ENCODE measurements around the gene LIME1.

LIME1 gene

GRCh38 chr20:63742381-63743024 is 6.0 kb downstream of the LIME1 start:
- TF ChIP-seq CTCF (IDR thresholded peaks at IDR 0.05; ENCODE audit: insufficient read depth, missing control alignments), result no peak

GRCh38 chr20:63743210-63743970 is 6.9 kb downstream of the LIME1 start:
- FAIRE-seq (no peak), DNase-seq (ENCODE audit: insufficient read length, low spot score) (no peak)
- TF ChIP-seq CTCF (IDR thresholded peaks at IDR 0.05; ENCODE audit: insufficient read depth, missing control alignments), result no peak

More at GRCh38 chr20:63742381-63743024, 6.0 kb downstream of the LIME1 start:
- DNase-seq (ENCODE audit: insufficient read length, low spot score) (no peak), FAIRE-seq (no peak)

- no peak for TF ChIP-seq CTCF (IDR thresholded peaks at IDR 0.05; ENCODE audit: insufficient read depth, missing control alignments)
- FAIRE-seq, result no peak
- no peak for DNase-seq (ENCODE audit: insufficient read length, low spot score)
Observed at GRCh38 chr20:63744158-63744557, 7.7 kb downstream of the LIME1 start.

GRCh38 chr20:63744574-63745423 is 8.3 kb downstream of the LIME1 start:
- DNase-seq (ENCODE audit: insufficient read length, low spot score), result peak; percentile 7
- FAIRE-seq, result no peak
- TF ChIP-seq CTCF (IDR thresholded peaks at IDR 0.05; ENCODE audit: insufficient read depth, missing control alignments), result no peak

DNA sequence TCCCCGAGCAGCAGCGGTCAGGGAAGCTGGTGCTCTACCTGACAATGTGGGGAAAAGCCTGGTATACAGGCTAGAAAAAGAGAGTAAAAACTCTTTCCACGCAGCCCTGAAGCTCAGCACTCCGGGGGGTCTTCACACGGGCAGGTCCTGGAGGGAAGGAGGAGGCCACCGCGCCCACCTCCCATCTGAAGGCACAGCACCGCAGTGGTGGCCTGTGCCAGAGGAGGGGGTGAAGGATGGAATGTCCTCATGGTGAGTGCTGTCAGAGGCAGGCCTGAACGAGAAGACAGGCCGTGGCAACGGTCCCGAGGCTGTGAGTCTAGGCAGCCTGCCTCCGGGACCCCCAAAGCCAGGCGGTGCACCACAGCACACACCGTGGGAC is 9.0 kb downstream of the LIME1 start:
- TF ChIP-seq CTCF (IDR thresholded peaks at IDR 0.05; ENCODE audit: insufficient read depth, missing control alignments), result no peak
- peak; percentile 18 for DNase-seq (ENCODE audit: insufficient read length, low spot score)
- no peak for FAIRE-seq

- FAIRE-seq (no peak), DNase-seq (ENCODE audit: insufficient read length, low spot score) (no peak)
- no peak for TF ChIP-seq CTCF (IDR thresholded peaks at IDR 0.05; ENCODE audit: insufficient read depth, missing control alignments)
Observed at GRCh38 chr20:63745961-63746731, 9.7 kb downstream of the LIME1 start.
